ENCODE results near the gene TNNI3.
A peak's percentile ranks its signal among the peaks of the same experiment; 100 is the strongest.
"Not testable (repeated sequence)": the region's sequence is repeated elsewhere in the genome, so short reads cannot be mapped to it uniquely, and the experiment has no call there.

Gene TNNI3

GRCh38 chr19:55172741-55173140 is 15.2 kb upstream of the TNNI3 start:
- DNase-seq: no peak

GRCh38 chr19:55172318-55172717 is 14.8 kb upstream of the TNNI3 start:
- DNase-seq: not testable (repeated sequence)

GRCh38 chr19:55171440-55171839 is 13.9 kb upstream of the TNNI3 start:
- no peak for DNase-seq

- no peak for DNase-seq
Observed at GRCh38 chr19:55169136-55169535, 11.6 kb upstream of the TNNI3 start.

GRCh38 chr19:55166530-55167268 is 9.2 kb upstream of the TNNI3 start, which contains the start of gene DNAAF3:
TSS of gene DNAAF3 (minus strand) at chr19:55166613. CDS start at chr19:55166413, 200 bp downstream.
- peak; percentile 86 for DNase-seq

- peak; percentile 78 for DNase-seq
Observed at GRCh38 chr19:55165952-55166529, 8.5 kb upstream of the TNNI3 start.

GRCh38 chr19:55161571-55162322 is 4.2 kb upstream of the TNNI3 start:
- no peak for DNase-seq

GRCh38 chr19:55160986-55161365 is 3.4 kb upstream of the TNNI3 start:
- no peak for DNase-seq

GRCh38 chr19:55160128-55160985 is 2.8 kb upstream of the TNNI3 start:
- DNase-seq: peak; percentile 94

GRCh38 chr19:55158848-55159749 is 1.6 kb upstream of the TNNI3 start:
- no peak for DNase-seq

GRCh38 chr19:55158423-55158822 is 891 bp upstream of the TNNI3 start:
- no peak for DNase-seq

GRCh38 chr19:55156202-55157063 is 1.1 kb downstream of the TNNI3 start:
- peak; percentile 73 for DNase-seq

GRCh38 chr19:55155784-55156183 is 1.7 kb downstream of the TNNI3 start:
- DNase-seq: not testable (repeated sequence)

- no peak for DNase-seq
Observed at GRCh38 chr19:55153652-55154264, 3.8 kb downstream of the TNNI3 start.

- DNase-seq: no peak
Observed at GRCh38 chr19:55152017-55152416, 5.5 kb downstream of the TNNI3 start.

- DNase-seq: no peak
Observed at GRCh38 chr19:55149078-55150003, 8.2 kb downstream of the TNNI3 start, which contains the start of gene TNNT1. TSS of gene TNNT1 (minus strand) at chr19:55149206. CDS start at chr19:55147157, 2,049 bp downstream.

- no peak for DNase-seq
Observed at GRCh38 chr19:55147545-55148251, 9.8 kb downstream of the TNNI3 start.

- no peak for DNase-seq
Observed at GRCh38 chr19:55146705-55147273, 10.7 kb downstream of the TNNI3 start.
